ENCODE data around the gene DDX49.

The DDX49 gene

GRCh38 chr19:18889949-18890745 lies 29.4 kb upstream of the DDX49 start:
- H3K4me3 ChIP-seq (replicated peaks; ENCODE audit: low read depth, low read length) = no peak overlapping the region
- TF ChIP-seq CTCF (IDR thresholded peaks at IDR 0.05; ENCODE audit: low read depth, low read length, missing control alignments) = no peak
- no peak for DNase-seq (ENCODE audit: extremely low read depth, low read depth)

GRCh38 chr19:18893587-18894253 lies 25.8 kb upstream of the DDX49 start:
- DNase-seq (ENCODE audit: extremely low read depth, low read depth) = no peak
- no peak overlapping the region for H3K4me3 ChIP-seq (replicated peaks; ENCODE audit: low read depth, low read length)
- TF ChIP-seq CTCF (IDR thresholded peaks at IDR 0.05; ENCODE audit: low read depth, low read length, missing control alignments) = no peak

- TF ChIP-seq CTCF (IDR thresholded peaks at IDR 0.05; ENCODE audit: low read depth, low read length, missing control alignments) = no peak
- H3K4me3 ChIP-seq (replicated peaks; ENCODE audit: low read depth, low read length) = peak overlapping the region; percentile 53
- no peak for DNase-seq (ENCODE audit: extremely low read depth, low read depth)
Measured at GRCh38 chr19:18894254-18895037, 25.1 kb upstream of the DDX49 start.

- TF ChIP-seq CTCF (IDR thresholded peaks at IDR 0.05; ENCODE audit: low read depth, low read length, missing control alignments) = peak; percentile 35
- H3K4me3 ChIP-seq (replicated peaks; ENCODE audit: low read depth, low read length) = peak overlapping the region; percentile 53
- DNase-seq (ENCODE audit: extremely low read depth, low read depth) = no peak
Measured at GRCh38 chr19:18895038-18895823, 24.3 kb upstream of the DDX49 start.

GRCh38 chr19:18895824-18896341 lies 23.6 kb upstream of the DDX49 start, which contains the start of gene CERS1:
Gene CERS1, minus strand, starts transcription at chr19:18896158. Its CDS starts 86 bp downstream, at chr19:18896072.
- DNase-seq (ENCODE audit: extremely low read depth, low read depth) = no peak
- peak within 1 kb of the TSS; percentile 53 for H3K4me3 ChIP-seq (replicated peaks; ENCODE audit: low read depth, low read length)
- no peak for TF ChIP-seq CTCF (IDR thresholded peaks at IDR 0.05; ENCODE audit: low read depth, low read length, missing control alignments)

- no peak for TF ChIP-seq CTCF (IDR thresholded peaks at IDR 0.05; ENCODE audit: low read depth, low read length, missing control alignments)
- no peak overlapping the region for H3K4me3 ChIP-seq (replicated peaks; ENCODE audit: low read depth, low read length)
Measured at GRCh38 chr19:18896421-18896841, 23.1 kb upstream of the DDX49 start.

More at GRCh38 chr19:18896421-18896841, 23.1 kb upstream of the DDX49 start:
- no peak for DNase-seq (ENCODE audit: extremely low read depth, low read depth)

Measured in HFF-Myc (cell line).